Frontal cortex (tissue), 4 donors: ENCODE results near the gene LRRC61. TPM values are rescaled to one million over a fixed set of nuclear protein-coding genes. Genes with fewer than 3 reads are reported as not detected.
"Not testable (repeated sequence)": the region's sequence is repeated elsewhere in the genome, so short reads cannot be mapped to it uniquely, and the experiment has no call there.

ENCODE experiments used
- DNase-seq, 2 donors: peaks; one replicate each; pipeline ENCODE4 v3.0.0; 2012; ENCODE audit warnings: low spot score in 2 of 2
- FAIRE-seq: peaks from 2 replicates; lab custom pipeline; 2012; peaks lifted over from hg19 to GRCh38; lab: Jason Lieb, UNC
- total RNA-seq: library from RNA; depleted of rRNA; stranded (reverse); fragments of >200 nt; gene quantifications from one replicate; pipeline ENCODE4 v1.2.3, GENCODE V29; 2014
- donor health status: control.
- donor health status: control.
- donor health status: control.

LRRC61 gene, protein sequence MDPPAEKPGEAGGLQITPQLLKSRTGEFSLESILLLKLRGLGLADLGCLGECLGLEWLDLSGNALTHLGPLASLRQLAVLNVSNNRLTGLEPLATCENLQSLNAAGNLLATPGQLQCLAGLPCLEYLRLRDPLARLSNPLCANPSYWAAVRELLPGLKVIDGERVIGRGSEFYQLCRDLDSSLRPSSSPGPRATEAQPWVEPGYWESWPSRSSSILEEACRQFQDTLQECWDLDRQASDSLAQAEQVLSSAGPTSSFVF
- 13.5 TPM for total RNA-seq

DNA sequence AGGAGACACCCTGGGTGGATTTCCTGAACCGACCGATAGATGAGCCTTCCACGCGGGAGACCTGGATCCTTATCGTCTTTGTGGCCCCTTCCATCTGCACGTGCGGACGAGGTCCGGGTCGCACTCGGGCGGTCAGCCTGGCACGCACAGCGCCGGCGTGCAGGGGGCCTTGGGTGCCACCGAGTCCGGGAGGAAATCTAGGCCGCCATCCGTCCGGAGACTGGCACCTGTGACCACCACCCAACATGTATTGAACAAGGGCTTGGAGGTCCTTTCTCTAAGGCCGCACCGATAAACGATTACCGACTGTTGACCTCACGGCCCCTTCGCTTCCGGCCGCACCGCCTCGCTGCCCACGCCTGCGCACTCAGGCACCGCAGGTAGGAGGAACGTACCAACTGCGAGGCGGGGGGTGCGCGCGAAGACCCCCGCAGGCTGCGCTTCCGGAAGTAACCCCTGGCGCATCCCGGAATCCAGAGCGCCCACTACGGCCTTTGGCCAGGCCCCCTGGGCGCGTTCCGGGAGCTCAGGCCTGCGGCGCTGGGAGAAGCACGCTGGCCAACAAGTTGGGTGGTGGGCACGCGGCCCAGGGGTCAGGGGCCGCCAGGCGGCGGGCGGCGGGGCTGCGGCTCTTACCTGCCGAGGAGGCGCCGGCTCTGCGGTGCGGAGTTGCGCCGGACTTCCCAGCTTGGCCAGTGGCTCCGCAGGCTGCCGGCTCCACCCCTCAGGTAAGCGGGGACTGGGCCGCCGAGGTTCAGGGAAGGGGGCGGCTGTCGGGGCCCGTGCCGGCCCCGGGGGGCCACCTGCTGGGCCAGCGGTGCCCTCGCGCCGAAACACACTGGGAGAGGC lies at the start of gene LRRC61, which contains the start of gene ACTR3C:
Gene LRRC61 (plus strand): TSS at position 523 of the 849 bp plus-strand sequence. CDS start 13,507 bp downstream, outside the sequence.
Gene ACTR3C (minus strand): TSS at position 713 of the 849 bp plus-strand sequence. CDS start 28,249 bp downstream, outside the sequence.
- no peak for DNase-seq
- no peak for FAIRE-seq

DNA sequence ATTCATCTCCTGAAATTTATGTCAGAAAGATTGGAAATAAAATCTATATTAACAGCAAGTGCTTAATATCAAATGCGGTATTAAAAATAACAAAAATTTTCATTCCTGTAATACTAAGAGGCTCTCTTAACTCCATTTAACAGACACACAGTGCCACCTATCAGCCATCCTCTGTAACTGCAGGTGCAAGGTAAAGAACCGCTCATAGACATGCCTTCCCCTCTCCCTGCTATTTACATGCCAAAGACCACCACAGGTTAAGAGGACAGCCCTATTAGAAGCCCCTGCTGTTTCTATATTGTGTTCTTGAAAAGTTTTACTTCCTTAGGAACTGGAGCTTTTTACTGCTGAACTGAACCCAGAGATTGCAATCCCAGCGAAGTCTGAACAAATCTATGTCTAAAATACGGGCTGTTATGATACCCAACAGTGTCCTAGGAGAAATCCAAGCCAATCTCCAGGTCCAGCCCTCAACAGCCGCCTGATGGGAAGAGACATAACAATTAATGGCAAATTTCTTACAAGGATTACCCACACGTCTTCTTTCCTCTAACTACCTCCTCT lies 46.9 kb upstream of the LRRC61 start:
- FAIRE-seq, result peak; percentile 36
- DNase-seq, result peak in 1 of 2 donors; percentile 19

DNA sequence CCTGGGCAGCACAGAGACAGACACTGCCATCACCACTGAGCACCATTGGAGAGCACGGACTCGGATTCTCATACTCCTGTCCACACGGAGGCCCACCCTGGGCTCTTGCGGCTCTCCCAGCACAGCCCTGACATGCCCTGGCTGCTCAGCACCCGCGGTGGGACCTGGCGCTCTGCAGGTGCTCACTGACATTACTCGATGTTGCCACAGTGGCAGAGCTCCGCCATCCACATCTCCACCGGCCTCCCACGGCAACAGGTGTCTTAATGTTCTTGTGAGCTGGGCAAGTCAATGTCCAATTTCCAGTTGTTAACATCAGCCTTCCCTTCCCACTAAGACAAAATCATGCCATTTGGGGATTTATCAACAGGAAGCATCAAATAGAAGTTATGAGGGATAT lies 44.8 kb upstream of the LRRC61 start:
- FAIRE-seq, DNase-seq: not testable (repeated sequence)

DNA sequence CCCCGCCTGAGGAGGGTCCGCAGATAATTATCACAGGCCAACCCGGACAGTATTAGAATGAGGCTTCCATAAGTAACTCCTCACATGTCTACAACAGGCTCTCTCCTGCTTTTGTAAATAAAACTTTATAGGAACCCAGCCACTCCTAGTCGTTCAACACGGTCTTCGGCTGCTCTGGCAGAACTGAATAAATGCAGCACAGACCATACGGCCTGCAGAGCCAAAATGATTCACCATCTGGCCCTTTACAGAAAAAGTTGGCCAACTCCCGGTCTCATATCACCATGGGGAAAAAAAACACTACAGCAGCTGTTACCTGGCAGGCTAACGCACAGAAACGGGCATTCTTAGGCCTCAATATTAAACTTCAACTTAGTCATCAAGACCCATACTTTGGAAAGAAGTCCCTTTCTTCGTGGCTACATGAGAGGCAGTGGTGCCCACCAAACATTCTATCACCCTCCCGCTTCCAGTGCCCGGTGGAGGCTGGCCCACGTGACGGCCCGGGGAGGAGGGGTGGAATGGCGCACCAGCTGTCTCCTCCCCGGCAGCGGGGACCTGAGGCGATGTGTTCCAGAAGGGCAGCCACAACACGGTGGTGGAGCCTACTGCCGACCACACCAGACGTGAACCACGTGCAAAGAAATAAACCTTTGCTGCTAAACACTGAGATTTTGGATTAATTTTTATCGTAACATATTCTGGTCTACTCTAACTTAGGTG lies 41.3 kb upstream of the LRRC61 start:
- FAIRE-seq, DNase-seq: not testable (repeated sequence)

DNA sequence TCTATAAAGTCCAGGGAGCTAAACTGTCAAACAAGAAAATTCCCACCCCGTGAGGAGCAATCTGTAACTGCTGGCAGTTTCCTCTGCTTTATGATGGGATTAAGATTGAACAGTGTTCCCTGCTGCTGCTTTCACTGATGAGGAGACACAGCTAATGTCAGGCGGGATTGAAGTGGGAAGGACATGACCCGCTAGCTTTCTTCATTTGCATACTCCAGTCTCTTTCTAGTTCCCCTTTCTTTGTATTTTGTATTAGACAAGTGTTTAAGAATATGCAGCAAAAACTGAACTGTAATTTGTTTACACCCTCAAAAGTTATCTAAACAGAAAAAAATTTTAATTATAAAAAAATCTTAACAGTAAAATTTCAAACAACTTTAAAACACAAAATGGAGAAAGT lies 40.0 kb upstream of the LRRC61 start:
- FAIRE-seq, result peak; percentile 63

DNA sequence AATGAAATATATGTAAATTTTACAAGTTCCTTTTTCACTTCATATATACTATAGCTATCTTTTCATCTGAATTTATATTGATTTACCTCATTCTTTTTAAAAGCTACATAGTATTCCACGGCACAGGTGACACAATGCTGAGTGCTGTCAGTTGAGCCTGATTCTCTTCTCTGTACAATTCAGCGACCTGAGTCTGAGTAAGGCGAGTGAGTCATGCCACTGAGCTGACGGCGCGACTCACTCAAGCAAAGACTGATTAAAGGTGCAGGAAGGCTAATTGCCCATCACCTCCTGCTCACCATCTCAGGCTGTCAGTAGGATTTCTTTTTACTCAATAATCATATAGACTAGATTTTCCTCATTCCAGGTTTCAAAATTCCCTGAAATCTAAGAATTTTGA lies 39.5 kb upstream of the LRRC61 start:
- DNase-seq, FAIRE-seq: not testable (repeated sequence)

More for the DNA sequence above, 40.0 kb upstream of the LRRC61 start:
- not testable (repeated sequence) for DNase-seq

DNA sequence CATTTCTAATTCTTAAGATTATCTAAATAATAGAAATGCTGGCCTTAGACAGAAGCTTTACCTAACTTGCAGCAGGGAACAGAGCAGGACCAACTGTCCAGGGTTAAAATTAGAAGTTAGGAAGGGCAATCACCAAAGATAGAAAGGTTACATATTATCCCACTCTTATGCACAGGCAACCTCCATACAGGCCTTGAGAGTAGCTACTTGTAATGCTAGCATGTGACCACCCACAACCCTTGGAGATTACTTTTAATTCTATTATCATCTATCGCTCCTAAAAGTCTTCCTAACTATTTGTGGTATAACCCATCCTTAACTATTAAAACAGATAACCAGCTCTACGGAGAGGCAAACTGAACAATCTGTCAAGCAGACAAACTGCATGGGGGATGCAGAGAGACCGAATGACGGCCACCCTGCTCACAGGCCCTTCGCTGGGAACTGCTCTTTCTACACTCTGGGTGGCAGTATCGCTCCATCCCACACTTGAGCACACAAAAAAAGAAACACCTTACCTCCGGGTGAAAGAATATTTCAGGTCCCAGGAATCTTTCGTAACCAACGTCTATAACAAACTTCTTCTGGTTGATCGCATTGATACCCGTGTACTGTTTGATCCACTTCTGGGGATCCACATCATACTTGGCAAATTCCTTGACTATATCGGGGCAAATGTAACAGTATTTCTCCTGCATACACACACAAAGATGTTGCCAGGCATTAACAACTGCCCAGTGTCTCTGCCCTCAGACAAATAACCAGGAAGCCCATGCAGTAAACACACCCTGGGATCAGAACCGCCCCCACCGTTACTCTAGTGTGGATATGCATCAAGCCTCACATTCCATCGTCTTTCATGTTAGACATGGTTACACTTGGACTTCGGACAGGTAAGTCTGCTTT lies 37.1 kb upstream of the LRRC61 start:
- DNase-seq, FAIRE-seq: not testable (repeated sequence)

DNA sequence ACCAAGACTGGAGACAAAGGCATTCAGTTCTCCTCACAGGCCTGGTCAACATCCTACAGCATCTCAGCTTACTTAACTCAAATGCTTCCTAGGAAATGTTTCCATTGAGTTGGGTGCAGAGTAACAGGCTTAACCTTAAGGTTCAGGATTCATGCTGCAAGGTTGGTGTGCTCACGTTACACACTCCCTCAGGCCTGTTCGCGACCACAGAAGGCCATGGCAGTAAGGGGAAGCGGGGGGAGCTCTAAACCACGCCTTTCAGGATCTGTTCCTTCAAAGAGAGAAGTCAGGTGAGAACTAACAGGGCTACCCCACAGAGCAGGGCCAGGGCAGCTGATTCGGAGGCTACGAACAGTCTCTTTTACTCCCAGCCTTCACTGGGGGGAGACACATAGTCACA lies 35.3 kb upstream of the LRRC61 start:
- DNase-seq, FAIRE-seq: not testable (repeated sequence)

DNA sequence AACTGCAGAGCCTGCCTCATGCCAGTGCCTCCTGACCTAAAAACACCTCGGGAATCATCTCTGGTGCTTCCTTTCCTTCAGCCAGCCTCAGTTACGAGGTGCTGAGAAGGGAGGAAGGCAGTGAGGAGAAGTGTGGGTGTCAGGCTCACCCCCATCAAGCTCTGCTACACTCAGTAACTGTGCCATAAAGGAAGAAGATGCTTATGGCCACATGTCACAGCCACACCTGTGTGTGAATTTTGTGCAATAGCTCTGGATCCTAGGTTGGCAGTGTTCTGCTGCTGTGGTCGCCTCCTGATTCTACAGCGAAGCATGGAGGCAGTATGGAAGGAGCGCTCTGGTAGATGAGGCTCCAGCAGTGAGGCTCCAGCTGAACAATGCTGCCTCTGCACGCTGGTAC lies 34.3 kb upstream of the LRRC61 start:
- not testable (repeated sequence) for FAIRE-seq, DNase-seq

DNA sequence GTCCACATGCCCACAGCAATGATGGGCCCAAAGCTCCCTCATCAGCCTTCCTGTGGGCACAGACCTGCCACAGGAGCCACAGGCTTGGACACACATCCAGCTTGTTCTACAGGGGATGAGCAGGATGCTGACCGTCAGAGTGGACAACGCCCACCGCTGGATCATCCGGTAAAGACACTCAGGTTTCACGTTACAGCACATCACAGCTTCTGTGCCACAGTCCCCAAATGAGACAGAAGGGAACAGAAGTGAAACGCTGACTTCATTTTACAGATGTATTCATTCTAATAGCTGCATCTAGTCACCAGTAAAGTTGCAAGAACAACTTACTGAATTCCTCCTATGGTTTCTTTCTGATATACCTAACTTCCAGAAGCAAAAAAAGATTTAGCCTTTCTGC lies 32.8 kb upstream of the LRRC61 start:
- not testable (repeated sequence) for FAIRE-seq

DNA sequence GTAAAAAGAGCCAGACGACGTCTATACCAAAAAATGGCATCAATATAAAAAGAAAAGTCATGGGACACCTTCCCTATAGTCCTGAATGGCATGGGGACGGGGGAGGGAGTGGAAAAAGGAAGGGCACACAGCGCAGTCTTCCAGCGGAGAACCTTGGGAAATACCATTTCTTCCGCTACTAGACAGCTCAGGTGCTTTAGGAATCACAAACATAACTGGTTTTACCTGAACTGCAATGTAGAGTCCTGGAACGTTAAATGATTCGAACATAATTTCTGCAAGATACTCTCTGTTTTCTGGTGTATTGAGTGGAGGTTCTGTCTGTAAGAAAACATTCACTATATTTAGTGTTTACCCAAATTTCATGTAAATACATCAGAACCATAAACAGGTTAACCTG lies 28.1 kb upstream of the LRRC61 start:
- FAIRE-seq, DNase-seq: not testable (repeated sequence)

More for the DNA sequence above, 32.8 kb upstream of the LRRC61 start:
- DNase-seq, result not testable (repeated sequence)

DNA sequence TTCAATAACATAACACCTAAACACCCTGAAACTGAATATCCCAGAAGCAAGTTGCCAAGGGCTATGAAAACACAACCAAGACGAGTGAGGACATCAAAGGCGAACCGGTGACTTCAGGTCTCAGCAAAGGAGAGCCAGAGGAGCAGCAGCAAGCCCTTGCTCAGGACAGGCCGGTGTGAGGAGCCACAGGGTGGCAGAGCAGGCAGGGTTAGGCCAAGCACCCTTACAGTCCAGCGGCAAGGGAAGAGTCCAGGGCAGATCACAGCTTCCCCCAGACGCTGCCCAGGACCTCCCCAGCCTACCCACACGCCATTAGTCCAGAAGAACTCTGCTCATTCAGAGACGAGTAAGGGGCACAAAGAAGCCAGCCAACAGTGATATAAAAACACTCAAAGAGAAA lies 27.5 kb upstream of the LRRC61 start:
- not testable (repeated sequence) for FAIRE-seq, DNase-seq

DNA sequence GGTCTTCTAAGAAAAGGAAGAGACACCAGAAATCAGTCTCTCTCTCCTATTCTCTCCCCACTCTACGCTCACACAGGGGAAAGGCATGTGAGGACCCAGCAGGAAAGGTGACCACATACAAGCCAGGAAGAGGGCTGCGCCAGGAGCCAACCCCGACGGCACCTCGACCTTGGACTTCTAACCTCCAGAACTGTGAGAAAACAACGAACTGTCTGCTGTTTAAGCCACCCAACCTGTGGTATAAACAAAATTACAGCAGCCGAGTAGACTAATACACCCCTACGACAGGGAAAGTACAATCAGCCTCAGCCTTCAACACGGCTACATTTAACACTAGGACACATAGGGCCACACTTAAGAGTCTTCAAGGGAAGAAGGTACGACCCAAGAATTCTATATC lies 26.4 kb upstream of the LRRC61 start:
- DNase-seq, FAIRE-seq: not testable (repeated sequence)

DNA sequence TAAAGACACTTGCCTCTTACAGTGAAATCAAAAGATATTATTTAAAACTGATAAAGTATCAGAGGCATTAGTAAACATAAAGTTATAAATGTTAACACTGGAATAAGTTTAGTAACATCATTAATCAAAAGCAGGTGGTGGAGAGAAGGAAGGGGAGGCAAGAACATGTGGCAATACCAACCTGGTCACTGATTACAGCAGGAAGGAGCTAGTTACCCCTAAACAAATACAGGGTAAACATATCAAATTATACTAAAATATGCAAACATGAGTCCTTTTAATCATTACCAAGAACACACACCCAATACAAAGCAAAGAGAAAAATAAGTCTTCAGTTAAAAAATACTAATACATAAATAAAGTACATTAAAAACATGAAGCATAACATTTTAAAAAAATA lies 25.2 kb upstream of the LRRC61 start:
- not testable (repeated sequence) for DNase-seq, FAIRE-seq

DNA sequence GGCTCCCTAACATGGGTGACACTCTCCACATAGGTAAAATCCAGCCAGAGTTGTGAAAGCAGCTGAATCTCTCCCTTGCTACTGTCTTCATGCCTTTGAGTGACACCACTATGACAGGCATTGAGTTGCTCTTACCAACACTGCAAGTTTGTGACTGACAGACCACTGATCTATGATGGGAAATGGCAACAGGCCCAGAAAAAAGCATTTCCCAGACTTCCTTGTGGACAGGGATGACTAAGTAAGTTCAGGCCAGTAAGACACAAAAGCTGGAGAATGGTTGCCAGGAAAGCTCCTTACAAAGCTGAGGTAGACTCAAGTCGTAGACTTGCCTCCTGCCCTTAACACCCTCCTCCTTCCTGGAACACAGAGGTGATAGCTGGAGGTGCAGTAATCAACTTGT lies 20.2 kb upstream of the LRRC61 start:
- not testable (repeated sequence) for DNase-seq, FAIRE-seq

DNA sequence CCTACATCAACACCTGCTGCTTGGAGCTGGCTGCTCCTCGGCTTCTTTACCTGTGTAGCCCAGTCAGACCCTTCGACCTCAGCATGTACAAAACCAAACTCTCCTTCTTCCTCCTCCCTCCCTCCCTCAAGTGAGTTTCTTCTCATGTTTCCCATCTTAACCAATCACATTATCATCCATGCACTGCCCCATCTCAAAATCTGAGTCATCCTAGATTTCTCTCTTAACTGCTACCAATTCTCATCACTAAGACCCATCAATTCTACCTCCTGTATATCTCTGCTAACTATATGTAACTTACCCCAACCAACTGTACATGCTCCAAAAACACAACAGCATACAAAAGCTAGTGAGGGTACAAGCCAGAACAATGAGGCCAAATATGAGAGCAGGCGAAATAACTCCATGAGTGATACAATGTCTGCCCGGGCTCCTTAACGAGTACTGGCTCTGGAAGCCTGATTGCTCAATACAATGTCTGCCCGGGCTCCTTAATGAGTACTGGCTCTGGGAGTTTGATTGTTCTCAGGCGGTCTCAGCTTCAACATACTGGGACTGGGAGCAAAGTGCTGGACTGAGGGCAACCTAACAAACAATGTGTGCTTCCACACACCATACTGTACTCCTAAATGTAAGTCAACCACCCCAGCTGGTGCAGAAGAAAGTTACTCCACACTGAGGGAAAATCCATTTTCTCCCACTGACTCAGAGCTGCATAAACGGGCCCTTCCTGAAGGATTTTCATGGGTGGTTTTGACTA lies 18.5 kb upstream of the LRRC61 start:
- DNase-seq, FAIRE-seq: not testable (repeated sequence)

DNA sequence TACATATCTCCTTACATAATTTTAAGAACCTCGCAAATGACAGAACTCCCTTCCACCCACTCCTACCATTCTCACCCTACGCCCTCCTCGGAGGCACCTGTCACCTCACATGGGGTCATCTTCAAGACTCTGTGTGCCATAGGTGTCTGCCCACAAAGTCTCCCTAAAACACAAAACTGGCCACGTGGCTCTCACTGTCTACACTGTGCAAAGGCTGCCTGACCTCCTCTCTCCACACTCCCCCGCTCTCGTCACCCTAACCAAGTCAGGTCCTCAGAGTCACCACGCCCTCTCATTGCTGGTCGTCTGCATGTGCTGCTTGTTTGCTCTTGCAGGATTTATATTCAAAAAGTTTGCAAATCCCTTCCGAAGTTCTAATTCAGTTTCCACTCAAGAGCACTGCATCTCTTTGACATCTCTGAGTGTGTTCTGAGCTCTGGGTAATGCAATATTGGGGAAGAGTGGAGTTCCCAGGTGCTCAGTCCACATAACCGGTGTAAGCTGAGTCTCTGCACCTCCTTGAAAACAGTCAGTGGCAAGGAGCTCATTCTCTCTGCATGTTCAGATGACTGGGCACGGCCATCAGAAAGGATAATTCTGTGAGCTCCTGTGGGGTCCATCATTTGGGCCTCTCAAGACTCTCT lies 17.8 kb upstream of the LRRC61 start:
- not testable (repeated sequence) for DNase-seq, FAIRE-seq
